ENCODE data around the gene ADORA1. TPM values are rescaled to one million over a fixed set of nuclear protein-coding genes. Genes with fewer than 3 reads are reported as not detected.

ADORA1 gene
- polyA plus RNA-seq, 1 donor (not counting 4 experiments of a cell fraction or from before 2014, with no cell fraction given) = 0.09 TPM

- H4K20me1 ChIP-seq (ENCODE audit: control insufficient read depth, extremely low read depth, insufficient read depth, low read length) = no peaks in the 10 kb centered on the region
- no peak for FAIRE-seq
- no peaks in the 10 kb centered on the region for H3K79me2 ChIP-seq (ENCODE audit: control insufficient read depth, insufficient read depth, low read length)
- peaks cover 24% of the 10 kb centered on the region for H3K4me1 ChIP-seq (ENCODE audit: control insufficient read depth, extremely low read depth, insufficient read depth, low read length)
- H3K4me2 ChIP-seq (ENCODE audit: control insufficient read depth, extremely low read depth, insufficient read depth, low read depth, low read length) = no peak overlapping the region
- H3K4me3 ChIP-seq (ENCODE audit: control insufficient read depth in 2 of 3, extremely low read depth in 1 of 3, insufficient read depth in 2 of 3, low read depth in 1 of 3, low read length in 3 of 3) = no peak overlapping the region
- no peaks in the 10 kb centered on the region for H3K9me3 ChIP-seq (ENCODE audit: control insufficient read depth, low read depth, low read length)
- dilution Hi-C loops (cut with MboI; ENCODE audit: extremely low pct_ligation_motif_present, low sequenced_read_pairs) = no loop called here
- H2AFZ ChIP-seq (ENCODE audit: control insufficient read depth, low read length) = no peak overlapping the region
- TF ChIP-seq EZH2 (IDR thresholded peaks at IDR 0.05; ENCODE audit: low read length) (no peak), CTCF (optimal IDR thresholded peaks at IDR 0.05 in 1 of 3, IDR thresholded peaks at IDR 0.05 in 1 of 3, conservative IDR thresholded peaks at IDR 0.05 in 1 of 3; ENCODE audit: extremely low read depth in 1 of 3, insufficient read depth in 2 of 3, low read length in 3 of 3) (no peak)
- no peaks in the 10 kb centered on the region for H3K27me3 ChIP-seq (ENCODE audit: control insufficient read depth, extremely low read depth, insufficient read depth, low read length)
- no peaks in the 10 kb centered on the region for H3K9me1 ChIP-seq (ENCODE audit: control insufficient read depth, extremely low read depth, insufficient read depth, low read length)
- no peak for DNase-seq (ENCODE audit: low read depth, low spot score)
- no peak overlapping the region for H3K9ac ChIP-seq (ENCODE audit: control insufficient read depth, extremely low read depth, insufficient read depth, low read length)
- H3K36me3 ChIP-seq (ENCODE audit: control insufficient read depth in 2 of 2, extremely low read depth in 1 of 2, insufficient read depth in 2 of 2, low read length in 2 of 2) = no peaks in the 10 kb centered on the region
- H3K27ac ChIP-seq (ENCODE audit: control insufficient read depth, insufficient read depth, low read length) = no peak overlapping the region
Observed at GRCh38 chr1:203086992-203087763, 40.3 kb upstream of the ADORA1 start.

GRCh38 chr1:203088441-203088840 is 39.1 kb upstream of the ADORA1 start:
- dilution Hi-C loops (cut with MboI; ENCODE audit: extremely low pct_ligation_motif_present, low sequenced_read_pairs) = no loop called here
- Histone ChIP-seq H3K27me3 (ENCODE audit: control insufficient read depth, extremely low read depth, insufficient read depth, low read length) (no peaks in the 10 kb centered on the region), H3K36me3 (ENCODE audit: control insufficient read depth in 2 of 2, extremely low read depth in 1 of 2, insufficient read depth in 2 of 2, low read length in 2 of 2) (no peaks in the 10 kb centered on the region), H3K9me1 (ENCODE audit: control insufficient read depth, extremely low read depth, insufficient read depth, low read length) (no peaks in the 10 kb centered on the region), H3K27ac (ENCODE audit: control insufficient read depth, insufficient read depth, low read length) (no peak overlapping the region), H3K79me2 (ENCODE audit: control insufficient read depth, insufficient read depth, low read length) (no peaks in the 10 kb centered on the region), H3K4me1 (ENCODE audit: control insufficient read depth, extremely low read depth, insufficient read depth, low read length) (peaks cover 32% of the 10 kb centered on the region), H3K9ac (ENCODE audit: control insufficient read depth, extremely low read depth, insufficient read depth, low read length) (no peak overlapping the region), H3K4me3 (ENCODE audit: control insufficient read depth in 2 of 3, extremely low read depth in 1 of 3, insufficient read depth in 2 of 3, low read depth in 1 of 3, low read length in 3 of 3) (no peak overlapping the region), H3K9me3 (ENCODE audit: control insufficient read depth, low read depth, low read length) (no peaks in the 10 kb centered on the region), H3K4me2 (ENCODE audit: control insufficient read depth, extremely low read depth, insufficient read depth, low read depth, low read length) (no peak overlapping the region), H4K20me1 (ENCODE audit: control insufficient read depth, extremely low read depth, insufficient read depth, low read length) (no peaks in the 10 kb centered on the region), H2AFZ (ENCODE audit: control insufficient read depth, low read length) (no peak overlapping the region)
- TF ChIP-seq EZH2 (IDR thresholded peaks at IDR 0.05; ENCODE audit: low read length) (no peak), CTCF (optimal IDR thresholded peaks at IDR 0.05 in 1 of 3, IDR thresholded peaks at IDR 0.05 in 1 of 3, conservative IDR thresholded peaks at IDR 0.05 in 1 of 3; ENCODE audit: extremely low read depth in 1 of 3, insufficient read depth in 2 of 3, low read length in 3 of 3) (no peak)
- FAIRE-seq (no peak), DNase-seq (ENCODE audit: low read depth, low spot score) (no peak)
